ENCODE results near the gene GIPR. TPM values are rescaled to one million over a fixed set of nuclear protein-coding genes. Genes with fewer than 3 reads are reported as not detected.
A peak's percentile ranks its signal among the peaks of the same experiment; 100 is the strongest.
"Not testable (repeated sequence)": the region's sequence is repeated elsewhere in the genome, so short reads cannot be mapped to it uniquely, and the experiment has no call there.

GIPR gene
- total and polyA plus RNA-seq, 2 donors: 0.26 to 0.70 TPM

GRCh38 chr19:45717131-45717982 is 49.3 kb downstream of the GIPR start:
- peak; percentile 97 for DNase-seq (ENCODE audit: extremely low spot score)
- under 1% methylated on average over 51 of the region's 51 CpGs for WGBS
- Histone ChIP-seq H3K36me3 (ENCODE audit: insufficient read depth) (peaks cover 1% of the 10 kb centered on the region), H3K27ac (ENCODE audit: low read depth) (peak overlapping the region; percentile 70), H3K4me3 (ENCODE audit: low read depth, low read length) (peak overlapping the region; percentile 49), H3K4me1 (ENCODE audit: insufficient read depth) (no peaks in the 10 kb centered on the region)

GRCh38 chr19:45717983-45718650 is 50.1 kb downstream of the GIPR start:
- Histone ChIP-seq H3K36me3 (ENCODE audit: insufficient read depth) (no peaks in the 10 kb centered on the region), H3K27ac (ENCODE audit: low read depth) (peak overlapping the region; percentile 70), H3K4me3 (ENCODE audit: low read depth, low read length) (peak overlapping the region; percentile 32), H3K4me1 (ENCODE audit: insufficient read depth) (no peaks in the 10 kb centered on the region)
- DNase-seq (ENCODE audit: extremely low spot score): no peak
- WGBS: 58% methylated on average over 12 of the region's 12 CpGs

- WGBS: 99% methylated on average over 11 of the region's 11 CpGs
- H3K4me3 ChIP-seq (ENCODE audit: low read depth, low read length); DNase-seq (ENCODE audit: extremely low spot score); H3K36me3 ChIP-seq (ENCODE audit: insufficient read depth); H3K27ac ChIP-seq (ENCODE audit: low read depth); H3K4me1 ChIP-seq (ENCODE audit: insufficient read depth): not testable (repeated sequence)
These were observed 52.0 kb downstream of the GIPR start for GRCh38 chr19:45720065-45720464.

- H3K4me3 ChIP-seq (ENCODE audit: low read depth, low read length); H3K4me1 ChIP-seq (ENCODE audit: insufficient read depth); DNase-seq (ENCODE audit: extremely low spot score); H3K27ac ChIP-seq (ENCODE audit: low read depth); H3K36me3 ChIP-seq (ENCODE audit: insufficient read depth): not testable (repeated sequence)
- 94% methylated on average over 18 of the region's 18 CpGs for whole genome bisulfite sequencing
These were observed 60.7 kb downstream of the GIPR start for GRCh38 chr19:45728683-45729082.

GRCh38 chr19:45729800-45730290 is 61.8 kb downstream of the GIPR start:
- no peak for DNase-seq (ENCODE audit: extremely low spot score)
- WGBS: 12% methylated on average over 10 of the region's 10 CpGs
- Histone ChIP-seq H3K27ac (ENCODE audit: low read depth) (no peak overlapping the region), H3K4me3 (ENCODE audit: low read depth, low read length) (peak overlapping the region; percentile 81), H3K36me3 (ENCODE audit: insufficient read depth) (no peaks in the 10 kb centered on the region), H3K4me1 (ENCODE audit: insufficient read depth) (no peaks in the 10 kb centered on the region)

- Histone ChIP-seq H3K4me3 (ENCODE audit: low read depth, low read length) (peak within 1 kb of the TSS; percentile 81), H3K27ac (ENCODE audit: low read depth) (no peak within 1 kb of the TSS), H3K36me3 (ENCODE audit: insufficient read depth) (no peaks in the 10 kb centered on the region), H3K4me1 (ENCODE audit: insufficient read depth) (no peaks in the 10 kb centered on the region)
- WGBS: 1% methylated on average over 48 of the region's 48 CpGs
- peak; percentile 97 for DNase-seq (ENCODE audit: extremely low spot score)
These were observed 62.6 kb downstream of the GIPR start, which contains the start of gene FBXO46 for GRCh38 chr19:45730368-45731288. Gene FBXO46, minus strand, starts transcription at chr19:45730896. Its CDS starts 17,401 bp downstream, at chr19:45713495.

Small RNAs within 50 kb of the gene (small RNA-seq; reads per million reads assigned to genes)
- gene MIR642A (not detected), gene RN7SL836P (not detected)

Other genes starting within 250 kb of the GIPR start
- gene ERCC1, start 244.3 kb upstream of the GIPR start, total RNA-seq: 64.0 TPM
- 50.3 TPM for gene ERCC1, start 244.3 kb upstream of the GIPR start, polyA plus RNA-seq
- gene FOSB, start 200.2 kb upstream of the GIPR start, total RNA-seq: 10.4 TPM
- 128 TPM for gene FOSB, start 200.2 kb upstream of the GIPR start, polyA plus RNA-seq
- gene RTN2, start 171.2 kb upstream of the GIPR start, total RNA-seq: 6.0 TPM
- gene RTN2, start 171.2 kb upstream of the GIPR start, polyA plus RNA-seq: 34.9 TPM
- 0.53 TPM for gene PPM1N, start 169.8 kb upstream of the GIPR start, total RNA-seq
- gene PPM1N, start 169.8 kb upstream of the GIPR start, polyA plus RNA-seq: 5.3 TPM
- 42.6 TPM for gene VASP, start 160.7 kb upstream of the GIPR start, total RNA-seq
- gene VASP, start 160.7 kb upstream of the GIPR start, polyA plus RNA-seq: 174 TPM
- gene OPA3, start 83.4 kb upstream of the GIPR start, total RNA-seq: 3.4 TPM
- gene OPA3, start 83.4 kb upstream of the GIPR start, polyA plus RNA-seq: 10.2 TPM
- 0.32 TPM for gene GPR4, start 66.0 kb upstream of the GIPR start, total RNA-seq
- gene GPR4, start 66.0 kb upstream of the GIPR start, polyA plus RNA-seq: 3.7 TPM
- 16.9 TPM for gene EML2, start 28.8 kb upstream of the GIPR start, total RNA-seq
- gene EML2, start 28.8 kb upstream of the GIPR start, polyA plus RNA-seq: 41.2 TPM
- gene SNRPD2, start 23.7 kb downstream of the GIPR start, total RNA-seq: 177 TPM
- 340 TPM for gene SNRPD2, start 23.7 kb downstream of the GIPR start, polyA plus RNA-seq
- 2.4 TPM for gene QPCTL, start 24.4 kb downstream of the GIPR start, total RNA-seq
- gene QPCTL, start 24.4 kb downstream of the GIPR start, polyA plus RNA-seq: 7.0 TPM
- 4.3 TPM for gene FBXO46, start 62.7 kb downstream of the GIPR start, total RNA-seq
- 11.0 TPM for gene FBXO46, start 62.7 kb downstream of the GIPR start, polyA plus RNA-seq
- not detected for gene MEIOSIN, start 65.2 kb downstream of the GIPR start, total RNA-seq
- not detected for gene MEIOSIN, start 65.2 kb downstream of the GIPR start, polyA plus RNA-seq
- 10.4 TPM for gene SIX5, start 101.0 kb downstream of the GIPR start, total RNA-seq
- 51.1 TPM for gene SIX5, start 101.0 kb downstream of the GIPR start, polyA plus RNA-seq
- 49.4 TPM for gene DMPK, start 114.3 kb downstream of the GIPR start, total RNA-seq
- gene DMPK, start 114.3 kb downstream of the GIPR start, polyA plus RNA-seq: 223 TPM
- gene DMWD, start 124.6 kb downstream of the GIPR start, total RNA-seq: 24.7 TPM
- gene DMWD, start 124.6 kb downstream of the GIPR start, polyA plus RNA-seq: 43.7 TPM
- gene RSPH6A, start 147.1 kb downstream of the GIPR start, total RNA-seq: not detected
- not detected for gene RSPH6A, start 147.1 kb downstream of the GIPR start, polyA plus RNA-seq
- gene SYMPK, start 194.9 kb downstream of the GIPR start, total RNA-seq: 22.5 TPM
- gene SYMPK, start 194.9 kb downstream of the GIPR start, polyA plus RNA-seq: 38.9 TPM
- gene FOXA3, start 196.1 kb downstream of the GIPR start, total RNA-seq: not detected
- gene FOXA3, start 196.1 kb downstream of the GIPR start, polyA plus RNA-seq: 0.11 TPM
- 18.2 TPM for gene IRF2BP1, start 217.9 kb downstream of the GIPR start, total RNA-seq
- gene IRF2BP1, start 217.9 kb downstream of the GIPR start, polyA plus RNA-seq: 30.2 TPM
- gene MYPOP, start 234.4 kb downstream of the GIPR start, total RNA-seq: 1.3 TPM
- gene MYPOP, start 234.4 kb downstream of the GIPR start, polyA plus RNA-seq: 8.2 TPM
- not detected for gene NANOS2, start 246.6 kb downstream of the GIPR start, total RNA-seq
- not detected for gene NANOS2, start 246.6 kb downstream of the GIPR start, polyA plus RNA-seq